Measurements from ENCODE around the gene BABAM1.

DNA sequence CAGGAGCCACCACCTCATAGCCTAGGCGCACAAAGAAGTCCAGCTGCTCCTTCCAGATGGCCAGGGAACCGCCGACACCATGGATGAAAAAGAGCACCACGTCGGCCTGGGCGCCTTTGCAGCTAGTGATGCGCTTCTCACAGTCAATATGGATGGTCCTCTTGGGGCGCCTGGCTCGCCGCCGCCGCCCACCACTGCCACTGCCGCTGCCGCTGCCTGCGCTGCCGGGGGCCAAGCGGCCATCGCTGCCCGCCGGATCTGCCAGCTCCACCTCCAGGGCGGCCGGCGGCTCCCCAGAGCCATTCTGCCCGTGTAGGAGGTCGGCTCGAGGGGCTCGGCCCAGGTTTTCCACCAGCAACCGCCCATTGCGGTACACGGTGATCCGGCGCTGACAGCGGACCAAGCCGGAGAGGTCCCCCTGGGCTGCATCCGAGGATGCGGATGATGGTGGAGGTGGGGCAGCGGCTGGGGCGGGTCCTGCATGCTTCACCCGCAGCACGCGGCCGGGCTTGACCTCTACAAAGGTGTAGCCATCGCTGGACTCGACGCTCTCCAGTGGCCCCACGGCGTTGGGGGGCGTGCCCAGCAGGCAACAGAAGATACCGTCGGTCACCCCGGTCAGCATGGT is 33.9 kb downstream of the BABAM1 start:
- TF ChIP-seq, protein P1, sequence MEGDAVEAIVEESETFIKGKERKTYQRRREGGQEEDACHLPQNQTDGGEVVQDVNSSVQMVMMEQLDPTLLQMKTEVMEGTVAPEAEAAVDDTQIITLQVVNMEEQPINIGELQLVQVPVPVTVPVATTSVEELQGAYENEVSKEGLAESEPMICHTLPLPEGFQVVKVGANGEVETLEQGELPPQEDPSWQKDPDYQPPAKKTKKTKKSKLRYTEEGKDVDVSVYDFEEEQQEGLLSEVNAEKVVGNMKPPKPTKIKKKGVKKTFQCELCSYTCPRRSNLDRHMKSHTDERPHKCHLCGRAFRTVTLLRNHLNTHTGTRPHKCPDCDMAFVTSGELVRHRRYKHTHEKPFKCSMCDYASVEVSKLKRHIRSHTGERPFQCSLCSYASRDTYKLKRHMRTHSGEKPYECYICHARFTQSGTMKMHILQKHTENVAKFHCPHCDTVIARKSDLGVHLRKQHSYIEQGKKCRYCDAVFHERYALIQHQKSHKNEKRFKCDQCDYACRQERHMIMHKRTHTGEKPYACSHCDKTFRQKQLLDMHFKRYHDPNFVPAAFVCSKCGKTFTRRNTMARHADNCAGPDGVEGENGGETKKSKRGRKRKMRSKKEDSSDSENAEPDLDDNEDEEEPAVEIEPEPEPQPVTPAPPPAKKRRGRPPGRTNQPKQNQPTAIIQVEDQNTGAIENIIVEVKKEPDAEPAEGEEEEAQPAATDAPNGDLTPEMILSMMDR (IDR thresholded peaks at IDR 0.05), result no peak
- TF ChIP-seq POLR2A (IDR thresholded peaks at IDR 0.05) (no peak), POLR2AphosphoS5 (IDR thresholded peaks at IDR 0.05; ENCODE audit: insufficient read depth in 1 of 2, low read depth in 1 of 2) (no peak)

Data from vagina (tissue), 2 donors.